ENCODE data around the gene ATP6V0A1.

GRCh38 chr17:42457107-42457792 is 1.4 kb upstream of the ATP6V0A1 start:
- TF ChIP-seq CTCF (IDR thresholded peaks at IDR 0.05 in 8 of 11, conservative IDR thresholded peaks at IDR 0.05 in 3 of 11) (no peak), POLR2A (IDR thresholded peaks at IDR 0.05) (no peak), POLR2AphosphoS5 (IDR thresholded peaks at IDR 0.05) (no peak)

Data from spleen (tissue), 7 donors.